BJ (cell line): ENCODE data around the gene QRSL1. TPM values are rescaled to one million over a fixed set of nuclear protein-coding genes. Genes with fewer than 3 reads are reported as not detected.
"Not testable (repeated sequence)": the region's sequence is repeated elsewhere in the genome, so short reads cannot be mapped to it uniquely, and the experiment has no call there.

ENCODE experiments used
- CTCF ChIA-PET: fragments of 350-600 bp; formaldehyde crosslinking; extraction: SDS; loops from one replicate; lab custom pipeline; 2021; ENCODE audit warnings: antibody characterized with exemption, inconsistent platforms; lab: Yijun Ruan, JAX
- POLR2A ChIA-PET: fragments of 300-600 bp; sonication (Branson Sonifier 250); formaldehyde crosslinking; extraction: SDS; loops from one replicate; lab custom pipeline; 2021; ENCODE audit warnings: antibody characterized with exemption; lab: Charles Lee
- DNase-seq: peaks from one replicate; pipeline ENCODE4 v3.0.0-alpha.2; 2011; ENCODE audit warnings: low read depth
- H3K27me3 ChIP-seq: 2 replicates; pipeline ENCODE4 v1.6.0; 2011; ENCODE audit warnings: low read length; ENCODE audit not compliant: control insufficient read depth, insufficient read depth
- H3K36me3 ChIP-seq: 2 replicates; pipeline ENCODE4 v1.5.1; 2011; ENCODE audit warnings: low read length; ENCODE audit not compliant: control insufficient read depth, insufficient read depth
- H3K4me3 ChIP-seq: 2 replicates; pipeline ENCODE4 v1.5.1; 2011; ENCODE audit warnings: low read depth, mild to moderate bottlenecking, control low read depth, low read length
- polyA plus RNA-seq: library from polyadenylated mRNA; depleted of rRNA; stranded (reverse); fragments of >200 nt; gene quantifications from 2 replicates; pipeline ENCODE4 v1.2.3, GENCODE V29; 2011
- TF ChIP-seq, protein P1 (sequence below): IDR thresholded peaks from 2 replicates; pipeline ENCODE4 v1.5.1; 2011; ENCODE audit warnings: low read depth, mild to moderate bottlenecking, control low read depth, inconsistent platforms, low read length, moderate library complexity; ENCODE audit not compliant: insufficient read depth

QRSL1 gene
- polyA plus RNA-seq, 1 experiment, result 7.5 TPM

DNA sequence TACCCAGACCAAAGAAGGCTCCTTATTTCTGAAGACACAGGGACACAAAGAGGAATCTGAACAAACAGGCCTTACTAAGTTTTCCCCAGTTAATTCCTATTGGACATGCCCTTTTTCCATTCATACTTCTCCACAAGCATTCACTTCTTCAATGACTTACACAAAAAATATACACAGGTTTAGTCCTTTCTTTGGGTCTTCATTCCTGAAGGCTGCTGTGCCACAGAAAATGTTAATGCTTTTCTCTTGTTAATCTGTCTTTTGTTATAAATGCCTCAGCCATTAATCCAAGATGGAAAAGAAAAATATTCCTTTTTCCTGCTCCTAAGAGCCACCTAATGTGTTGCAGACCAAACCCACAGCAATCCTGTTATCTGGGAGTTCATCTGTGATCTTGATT, 71.2 kb downstream of the QRSL1 start:
- H3K4me3 ChIP-seq, result no peak overlapping the region

DNA sequence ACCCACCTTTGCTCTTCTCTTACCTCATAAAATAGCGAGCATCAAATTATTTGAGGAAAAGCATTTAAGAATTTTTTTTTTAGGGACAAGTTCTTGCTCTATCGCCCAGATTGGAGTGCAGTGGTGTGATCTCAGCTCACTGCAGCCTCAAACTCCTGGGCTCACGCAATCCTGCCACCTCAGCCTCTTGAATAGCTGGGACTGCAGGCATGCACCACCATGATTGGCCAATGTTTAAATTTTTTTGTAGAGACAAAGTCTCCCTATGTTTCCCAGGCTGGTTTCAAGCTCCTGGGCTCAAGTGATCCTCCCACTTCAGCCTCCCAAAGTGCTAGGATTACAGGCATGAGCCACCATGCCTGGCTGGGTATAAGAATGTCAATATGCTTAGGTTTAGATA, 71.8 kb downstream of the QRSL1 start:
- CTCF ChIA-PET, POLR2A ChIA-PET, H3K27me3 ChIP-seq, H3K36me3 ChIP-seq, DNase-seq, H3K4me3 ChIP-seq: not testable (repeated sequence)

More for the DNA sequence above, 71.2 kb downstream of the QRSL1 start:
- POLR2A ChIA-PET, result no interaction called here
- CTCF ChIA-PET, result no interaction called here
- Histone ChIP-seq H3K27me3 (peaks cover 3% of the 10 kb centered on the region; the same call in 1 of the 2 replicates), H3K36me3 (no peaks in the 10 kb centered on the region)
- TF ChIP-seq, protein P1, sequence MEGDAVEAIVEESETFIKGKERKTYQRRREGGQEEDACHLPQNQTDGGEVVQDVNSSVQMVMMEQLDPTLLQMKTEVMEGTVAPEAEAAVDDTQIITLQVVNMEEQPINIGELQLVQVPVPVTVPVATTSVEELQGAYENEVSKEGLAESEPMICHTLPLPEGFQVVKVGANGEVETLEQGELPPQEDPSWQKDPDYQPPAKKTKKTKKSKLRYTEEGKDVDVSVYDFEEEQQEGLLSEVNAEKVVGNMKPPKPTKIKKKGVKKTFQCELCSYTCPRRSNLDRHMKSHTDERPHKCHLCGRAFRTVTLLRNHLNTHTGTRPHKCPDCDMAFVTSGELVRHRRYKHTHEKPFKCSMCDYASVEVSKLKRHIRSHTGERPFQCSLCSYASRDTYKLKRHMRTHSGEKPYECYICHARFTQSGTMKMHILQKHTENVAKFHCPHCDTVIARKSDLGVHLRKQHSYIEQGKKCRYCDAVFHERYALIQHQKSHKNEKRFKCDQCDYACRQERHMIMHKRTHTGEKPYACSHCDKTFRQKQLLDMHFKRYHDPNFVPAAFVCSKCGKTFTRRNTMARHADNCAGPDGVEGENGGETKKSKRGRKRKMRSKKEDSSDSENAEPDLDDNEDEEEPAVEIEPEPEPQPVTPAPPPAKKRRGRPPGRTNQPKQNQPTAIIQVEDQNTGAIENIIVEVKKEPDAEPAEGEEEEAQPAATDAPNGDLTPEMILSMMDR, result no peak
- no peak for DNase-seq

DNA sequence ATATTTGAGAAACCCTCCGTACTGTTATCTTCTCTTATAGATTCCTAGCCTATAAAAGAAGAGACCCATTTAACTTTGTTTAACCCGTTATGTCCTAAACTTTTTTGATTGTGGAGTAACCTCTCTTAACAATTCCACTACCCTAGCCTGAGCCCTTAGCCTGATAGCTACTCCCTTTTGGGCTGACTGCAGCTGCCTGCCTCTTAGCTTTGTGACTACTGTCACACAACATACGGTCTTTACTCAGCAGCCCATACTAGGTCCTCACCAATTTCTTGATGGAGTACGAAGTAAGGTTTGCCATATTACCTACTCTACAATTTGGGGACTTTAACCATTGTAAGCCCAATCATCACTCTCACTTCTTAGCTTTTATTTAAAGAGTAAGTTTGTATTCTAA, 72.7 kb downstream of the QRSL1 start:
- ChIA-PET CTCF (no interaction called here), POLR2A (no interaction called here)
- Histone ChIP-seq H3K27me3 (peaks cover 2% of the 10 kb centered on the region; the same call in 1 of the 2 replicates), H3K4me3 (no peak overlapping the region), H3K36me3 (no peaks in the 10 kb centered on the region)
- TF ChIP-seq, protein P1, result no peak
- DNase-seq, result no peak

DNA sequence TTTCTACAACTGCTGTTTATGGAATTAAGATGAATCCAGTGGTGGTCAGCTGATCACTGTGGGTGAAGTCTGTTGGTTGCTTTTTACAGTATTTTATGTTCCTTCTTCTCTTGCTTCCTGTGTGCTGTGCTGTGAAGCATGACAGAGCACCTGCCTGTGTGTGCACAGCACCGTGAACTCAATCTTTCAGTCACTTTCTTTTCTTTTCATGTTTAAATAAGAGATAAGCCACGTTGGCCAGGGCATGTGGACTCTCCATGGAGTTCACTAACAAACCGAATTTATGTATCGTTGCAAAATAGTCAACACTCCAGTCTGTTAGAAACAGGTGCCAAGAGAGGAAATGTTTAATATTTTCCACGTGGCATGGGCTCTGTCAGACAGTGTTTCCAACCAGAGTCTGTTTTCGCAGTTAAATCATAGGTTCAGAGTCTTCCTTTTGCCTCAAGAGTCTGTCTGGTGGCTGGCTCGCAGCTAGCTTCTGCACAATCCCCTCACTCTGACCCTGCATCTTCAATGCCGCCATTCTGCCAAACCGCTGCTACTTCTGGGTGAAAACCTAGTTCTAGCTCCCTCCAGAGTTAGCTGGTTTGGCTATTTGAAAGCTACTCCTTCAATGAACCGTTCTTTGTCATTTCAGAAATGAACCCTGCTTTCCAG, 73.2 kb downstream of the QRSL1 start:
- no peak for DNase-seq
- POLR2A ChIA-PET, result no interaction called here

DNA sequence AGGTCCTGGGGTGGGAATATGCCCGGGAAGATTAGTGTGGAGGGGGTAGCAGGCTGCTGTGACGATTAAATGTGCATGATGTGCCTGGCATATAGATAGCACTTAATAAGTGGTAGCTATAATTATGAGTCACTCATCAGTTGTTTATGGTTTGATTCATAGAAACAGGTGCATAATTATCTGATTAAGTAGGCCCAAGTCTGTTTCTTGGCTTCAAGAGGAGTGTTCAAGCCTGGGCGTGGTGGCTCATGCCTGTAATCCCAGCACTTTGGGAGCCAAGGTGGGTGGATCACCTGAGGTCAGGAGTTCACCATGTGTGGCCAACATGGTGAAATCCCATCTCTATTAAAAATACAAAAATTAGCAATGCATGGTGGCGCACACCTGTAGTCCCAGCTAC, 74.9 kb downstream of the QRSL1 start:
- CTCF ChIA-PET, result no interaction called here
- POLR2A ChIA-PET, result no interaction called here
- no peak for DNase-seq

More for the DNA sequence above, 73.2 kb downstream of the QRSL1 start:
- CTCF ChIA-PET, result no interaction called here
- TF ChIP-seq, protein P1, result no peak
- H3K27me3 ChIP-seq, result peaks cover 2% of the 10 kb centered on the region; the same call in 1 of the 2 replicates
- H3K36me3 ChIP-seq, result no peaks in the 10 kb centered on the region
- H3K4me3 ChIP-seq, result no peak overlapping the region

More for the DNA sequence above, 74.9 kb downstream of the QRSL1 start:
- no peak overlapping the region for H3K4me3 ChIP-seq
- TF ChIP-seq, protein P1, result no peak
- no peaks in the 10 kb centered on the region for H3K36me3 ChIP-seq
- H3K27me3 ChIP-seq, result peaks cover 2% of the 10 kb centered on the region; the same call in 1 of the 2 replicates
